Measurements from ENCODE around the gene REXO1. TPM values are rescaled to one million over a fixed set of nuclear protein-coding genes. Genes with fewer than 3 reads are reported as not detected.

The REXO1 gene
- total RNA-seq, 1 donor from 2014 or later, result 17.7 TPM

DNA sequence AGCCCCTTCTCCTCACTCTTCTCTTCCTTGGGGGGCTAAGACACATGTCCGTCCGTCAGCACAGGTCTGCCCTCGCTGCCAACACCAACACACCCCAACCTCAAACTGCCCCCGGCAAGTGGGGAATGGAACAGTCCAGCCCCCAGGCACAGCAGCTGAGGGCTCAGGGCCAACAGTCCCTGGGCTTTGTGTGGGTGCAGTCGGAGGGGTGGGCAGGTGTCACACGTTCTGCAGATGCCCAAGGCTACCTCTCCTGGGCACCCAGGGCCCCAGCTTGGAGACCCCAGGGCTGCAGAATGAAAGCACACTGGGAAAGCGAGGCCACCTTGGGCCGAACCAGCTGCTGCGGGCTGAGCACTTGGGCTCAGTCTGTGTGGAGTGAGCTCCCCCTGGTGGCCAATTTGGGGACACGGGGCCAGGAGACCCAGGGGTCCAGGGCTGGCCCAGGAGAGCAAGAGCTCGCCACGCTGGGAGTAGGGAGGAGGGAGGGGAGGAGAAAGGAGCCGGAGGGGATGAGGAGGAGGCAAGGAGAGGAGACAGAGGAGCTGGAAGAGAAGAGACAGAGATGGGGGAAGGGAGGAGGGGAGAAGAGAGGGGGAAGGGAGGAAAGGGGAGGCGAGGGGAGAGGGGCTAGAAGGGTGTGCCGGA, 22.2 kb downstream of the REXO1 start:
- intact Hi-C loops (cut with micrococcal nuclease), result no loop called here

DNA sequence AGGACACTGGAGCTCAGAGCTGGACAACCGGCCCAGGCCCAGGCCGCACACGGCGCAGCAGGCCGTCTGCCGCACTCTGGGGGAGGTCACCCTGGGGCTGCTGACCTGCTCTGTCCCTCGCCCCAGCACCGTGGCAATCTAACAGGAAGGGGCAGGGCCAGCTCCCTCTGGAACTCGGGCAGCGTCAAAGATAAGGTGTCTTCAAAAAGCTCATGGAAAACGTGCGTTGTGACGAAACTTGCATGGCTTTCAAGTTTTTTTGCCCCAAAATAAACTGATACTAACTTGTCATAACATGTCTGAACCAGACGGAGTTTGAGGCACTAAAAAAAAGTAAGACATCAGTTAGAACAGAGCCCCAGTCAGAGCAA, 24.0 kb downstream of the REXO1 start:
- H3K27ac ChIP-seq (replicated peaks), result no peak overlapping the region
- no peaks in the 10 kb centered on the region for H3K27me3 ChIP-seq (ENCODE audit: low read depth)
- TF ChIP-seq, protein P1, sequence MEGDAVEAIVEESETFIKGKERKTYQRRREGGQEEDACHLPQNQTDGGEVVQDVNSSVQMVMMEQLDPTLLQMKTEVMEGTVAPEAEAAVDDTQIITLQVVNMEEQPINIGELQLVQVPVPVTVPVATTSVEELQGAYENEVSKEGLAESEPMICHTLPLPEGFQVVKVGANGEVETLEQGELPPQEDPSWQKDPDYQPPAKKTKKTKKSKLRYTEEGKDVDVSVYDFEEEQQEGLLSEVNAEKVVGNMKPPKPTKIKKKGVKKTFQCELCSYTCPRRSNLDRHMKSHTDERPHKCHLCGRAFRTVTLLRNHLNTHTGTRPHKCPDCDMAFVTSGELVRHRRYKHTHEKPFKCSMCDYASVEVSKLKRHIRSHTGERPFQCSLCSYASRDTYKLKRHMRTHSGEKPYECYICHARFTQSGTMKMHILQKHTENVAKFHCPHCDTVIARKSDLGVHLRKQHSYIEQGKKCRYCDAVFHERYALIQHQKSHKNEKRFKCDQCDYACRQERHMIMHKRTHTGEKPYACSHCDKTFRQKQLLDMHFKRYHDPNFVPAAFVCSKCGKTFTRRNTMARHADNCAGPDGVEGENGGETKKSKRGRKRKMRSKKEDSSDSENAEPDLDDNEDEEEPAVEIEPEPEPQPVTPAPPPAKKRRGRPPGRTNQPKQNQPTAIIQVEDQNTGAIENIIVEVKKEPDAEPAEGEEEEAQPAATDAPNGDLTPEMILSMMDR (IDR thresholded peaks at IDR 0.05; ENCODE audit: borderline replicate concordance), result no peak
- no peak overlapping the region for H3K4me3 ChIP-seq
- intact Hi-C loops (cut with micrococcal nuclease), result no loop called here
- H3K36me3 ChIP-seq, result peaks cover 88% of the 10 kb centered on the region
- DNase-seq, result no peak
- H3K9me3 ChIP-seq (replicated peaks), result no peaks in the 10 kb centered on the region
- peaks cover 15% of the 10 kb centered on the region for H3K4me1 ChIP-seq

More for the DNA sequence above, 22.2 kb downstream of the REXO1 start:
- no peaks in the 10 kb centered on the region for H3K9me3 ChIP-seq (replicated peaks)
- no peaks in the 10 kb centered on the region for H3K27me3 ChIP-seq (ENCODE audit: low read depth)
- peaks cover 82% of the 10 kb centered on the region for H3K36me3 ChIP-seq
- H3K4me3 ChIP-seq, result no peak overlapping the region
- peak; percentile 66 for DNase-seq
- H3K27ac ChIP-seq (replicated peaks), result no peak overlapping the region
- H3K4me1 ChIP-seq, result peaks cover 15% of the 10 kb centered on the region
- TF ChIP-seq, protein P1 (IDR thresholded peaks at IDR 0.05; ENCODE audit: borderline replicate concordance), result peak; percentile 89

DNA sequence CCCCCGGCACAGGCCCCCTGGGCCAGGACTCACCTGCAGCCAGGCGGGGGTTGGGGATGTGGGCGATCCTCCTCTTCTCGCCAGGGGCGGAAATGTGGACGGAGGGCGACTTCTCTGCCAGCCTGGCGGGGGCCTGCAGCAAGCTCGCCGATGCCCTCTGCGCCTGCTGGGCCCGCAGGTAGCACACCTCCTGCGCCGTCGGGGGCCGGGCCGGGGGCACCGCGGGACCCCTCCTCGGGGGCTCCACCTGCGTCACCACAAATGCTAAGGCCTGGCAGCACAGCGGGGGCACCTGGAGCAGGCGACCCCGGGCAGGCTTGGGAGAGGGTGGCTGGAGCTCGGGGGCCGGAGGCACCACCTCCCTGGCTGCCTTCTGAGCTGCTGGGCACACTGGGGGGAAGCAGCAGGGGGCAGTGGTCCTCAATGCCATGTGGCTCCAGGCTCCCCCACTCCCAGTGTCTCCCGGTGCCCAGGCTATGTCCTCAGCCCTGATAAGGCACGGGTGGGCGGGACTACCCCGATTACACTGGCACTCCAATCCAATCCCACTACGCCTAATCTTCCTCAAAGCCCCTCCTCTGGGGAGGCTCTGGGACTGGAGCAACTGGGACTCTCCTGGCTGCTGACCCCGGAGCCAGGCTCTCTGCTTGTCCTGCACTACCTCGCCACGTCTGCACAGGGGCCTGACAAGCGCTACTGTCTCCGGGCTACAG, 24.6 kb downstream of the REXO1 start:
- intact Hi-C loops (cut with micrococcal nuclease), result no loop called here
- Histone ChIP-seq H3K4me1 (peaks cover 15% of the 10 kb centered on the region), H3K36me3 (peaks cover 91% of the 10 kb centered on the region), H3K9me3 (replicated peaks) (no peaks in the 10 kb centered on the region), H3K27ac (replicated peaks) (no peak overlapping the region), H3K4me3 (no peak overlapping the region), H3K27me3 (ENCODE audit: low read depth) (no peaks in the 10 kb centered on the region)
- TF ChIP-seq, protein P1 (IDR thresholded peaks at IDR 0.05; ENCODE audit: borderline replicate concordance), result no peak
- no peak for DNase-seq

DNA sequence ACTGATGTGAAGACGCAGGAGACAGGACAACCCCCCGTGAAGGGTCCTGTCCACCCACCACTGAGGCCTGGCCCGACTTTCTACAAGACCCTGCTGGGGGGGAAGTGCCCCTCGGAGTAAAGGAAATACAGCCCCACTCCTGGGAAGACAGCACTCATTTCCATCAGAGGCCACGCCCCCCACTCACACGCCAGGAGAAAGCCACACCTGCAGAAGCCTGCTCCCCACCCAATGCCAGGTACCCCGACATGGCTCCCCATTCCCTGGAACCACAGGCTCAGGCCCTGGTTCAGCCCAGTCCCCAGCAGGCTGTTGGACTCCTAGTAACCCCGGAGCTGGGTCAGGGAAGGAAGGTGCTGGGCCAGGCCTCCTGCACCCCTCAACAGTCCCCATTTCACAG, 25.3 kb downstream of the REXO1 start:
- TF ChIP-seq, protein P1 (IDR thresholded peaks at IDR 0.05; ENCODE audit: borderline replicate concordance), result no peak
- intact Hi-C loops (cut with micrococcal nuclease), result no loop called here
- no peak for DNase-seq
- Histone ChIP-seq H3K36me3 (peaks cover 91% of the 10 kb centered on the region), H3K27ac (replicated peaks) (no peak overlapping the region), H3K9me3 (replicated peaks) (no peaks in the 10 kb centered on the region), H3K4me1 (peaks cover 15% of the 10 kb centered on the region), H3K4me3 (no peak overlapping the region), H3K27me3 (ENCODE audit: low read depth) (no peaks in the 10 kb centered on the region)

DNA sequence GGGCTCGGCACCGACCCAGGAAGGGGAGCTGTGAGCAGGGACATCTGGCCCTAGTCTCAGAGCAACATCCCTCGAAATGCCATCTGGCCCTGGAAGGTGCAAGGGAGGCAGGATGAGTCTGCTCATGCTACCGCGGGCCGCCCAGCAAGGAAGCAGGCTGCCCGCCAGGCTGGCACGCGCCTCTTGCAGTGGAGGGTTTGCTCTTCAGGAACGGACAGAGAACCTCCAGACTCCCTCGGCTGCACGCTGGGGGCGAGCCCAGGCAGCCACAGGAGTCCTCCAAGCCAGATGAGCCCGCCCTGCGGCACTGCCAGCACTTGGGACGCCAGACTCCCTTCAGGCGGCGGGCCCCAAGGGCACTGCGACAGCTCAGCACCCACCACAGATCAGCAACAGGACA, 26.1 kb downstream of the REXO1 start:
- Histone ChIP-seq H3K27ac (replicated peaks) (no peak overlapping the region), H3K4me1 (peaks cover 22% of the 10 kb centered on the region), H3K27me3 (ENCODE audit: low read depth) (no peaks in the 10 kb centered on the region), H3K4me3 (no peak overlapping the region), H3K9me3 (replicated peaks) (no peaks in the 10 kb centered on the region), H3K36me3 (peaks cover 91% of the 10 kb centered on the region)
- TF ChIP-seq, protein P1 (IDR thresholded peaks at IDR 0.05; ENCODE audit: borderline replicate concordance), result no peak
- no peak for DNase-seq
- intact Hi-C loops (cut with micrococcal nuclease), result no loop called here
